CD4-positive, alpha-beta T cell treated with Interleukin-15 for 1 hour (primary cell): Measurements from ENCODE around the gene USP17L11.
"Not testable (repeated sequence)": the region's sequence is repeated elsewhere in the genome, so short reads cannot be mapped to it uniquely, and the experiment has no call there.

Experiments
- DNase-seq: peaks from one replicate; pipeline ENCODE4 v3.0.0-alpha.2; 2020

USP17L11 gene, protein sequence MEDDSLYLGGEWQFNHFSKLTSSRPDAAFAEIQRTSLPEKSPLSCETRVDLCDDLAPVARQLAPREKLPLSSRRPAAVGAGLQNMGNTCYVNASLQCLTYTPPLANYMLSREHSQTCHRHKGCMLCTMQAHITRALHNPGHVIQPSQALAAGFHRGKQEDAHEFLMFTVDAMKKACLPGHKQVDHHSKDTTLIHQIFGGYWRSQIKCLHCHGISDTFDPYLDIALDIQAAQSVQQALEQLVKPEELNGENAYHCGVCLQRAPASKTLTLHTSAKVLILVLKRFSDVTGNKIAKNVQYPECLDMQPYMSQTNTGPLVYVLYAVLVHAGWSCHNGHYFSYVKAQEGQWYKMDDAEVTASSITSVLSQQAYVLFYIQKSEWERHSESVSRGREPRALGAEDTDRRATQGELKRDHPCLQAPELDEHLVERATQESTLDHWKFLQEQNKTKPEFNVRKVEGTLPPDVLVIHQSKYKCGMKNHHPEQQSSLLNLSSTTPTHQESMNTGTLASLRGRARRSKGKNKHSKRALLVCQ

DNA sequence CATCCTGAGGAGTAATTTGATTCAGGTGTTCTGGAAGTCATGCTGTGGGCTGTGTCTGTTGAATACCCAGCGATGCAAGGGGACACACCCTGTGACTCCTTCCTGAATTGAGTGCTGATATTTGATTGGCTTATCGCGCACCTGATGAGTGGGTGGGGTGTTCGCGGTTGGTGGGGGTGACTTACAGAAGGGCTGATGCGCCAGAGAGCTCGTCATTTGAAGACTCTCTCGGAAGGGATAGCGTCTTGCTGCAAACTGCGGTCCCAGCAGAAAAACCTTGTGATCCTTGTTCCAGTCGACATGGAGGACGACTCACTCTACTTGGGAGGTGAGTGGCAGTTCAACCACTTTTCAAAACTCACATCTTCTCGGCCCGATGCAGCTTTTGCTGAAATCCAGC, at the start of gene USP17L11:
Gene USP17L11 (plus strand): TSS at position 301 of the 400 bp plus-strand sequence. CDS start 0 bp downstream, at position 301.
- DNase-seq = not testable (repeated sequence)

DNA sequence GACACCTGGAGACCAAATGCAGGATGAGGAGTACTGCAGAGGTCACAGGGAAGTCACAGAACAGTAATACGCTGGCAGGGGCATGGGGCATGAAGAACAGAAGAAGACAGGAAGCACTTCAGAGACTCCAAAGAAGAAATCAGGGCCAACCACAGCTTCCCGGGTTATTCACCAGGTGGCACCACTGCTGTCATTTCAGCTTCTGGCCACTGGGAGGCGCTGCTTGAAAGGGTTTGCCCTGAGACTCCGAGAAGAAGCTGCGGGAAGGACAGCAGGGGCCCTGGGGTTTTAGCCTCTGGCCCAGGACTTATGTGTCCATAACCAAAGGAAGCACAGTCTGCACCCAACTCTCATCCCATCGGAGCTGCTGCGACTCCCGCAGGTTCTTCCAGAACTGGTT, 49.2 kb upstream of the USP17L11 start:
- peak; percentile 60 for DNase-seq

- DNase-seq = not testable (repeated sequence)
Observed at GRCh38 chr4:9169791-9170459, 45.3 kb upstream of the USP17L11 start, which contains the start of gene FAM90A26. Gene FAM90A26 (plus strand): TSS chr4:9170409. CDS start chr4:9173173, 2,764 bp downstream.

DNA sequence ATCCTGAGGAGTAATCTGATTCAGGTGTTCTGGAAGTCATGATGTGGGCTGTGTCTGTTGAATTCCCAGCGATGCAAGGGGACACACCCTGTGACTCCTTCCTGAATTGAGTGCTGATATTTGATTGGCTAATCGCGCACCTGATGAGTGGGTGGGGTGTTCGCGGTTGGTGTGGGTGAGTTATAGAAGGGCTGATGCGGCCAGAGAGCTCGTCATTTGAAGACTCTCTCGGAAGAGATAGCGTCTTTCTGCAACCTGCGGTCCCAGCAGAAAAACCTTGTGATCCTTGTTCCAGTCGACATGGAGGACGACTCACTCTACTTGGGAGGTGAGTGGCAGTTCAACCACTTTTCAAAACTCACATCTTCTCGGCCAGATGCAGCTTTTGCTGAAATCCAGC, 4.8 kb upstream of the USP17L11 start, which contains the start of gene USP17L10:
Gene USP17L10 (plus strand): TSS at position 301 of the 400 bp plus-strand sequence. CDS start 0 bp downstream, at position 301.
- not testable (repeated sequence) for DNase-seq

DNA sequence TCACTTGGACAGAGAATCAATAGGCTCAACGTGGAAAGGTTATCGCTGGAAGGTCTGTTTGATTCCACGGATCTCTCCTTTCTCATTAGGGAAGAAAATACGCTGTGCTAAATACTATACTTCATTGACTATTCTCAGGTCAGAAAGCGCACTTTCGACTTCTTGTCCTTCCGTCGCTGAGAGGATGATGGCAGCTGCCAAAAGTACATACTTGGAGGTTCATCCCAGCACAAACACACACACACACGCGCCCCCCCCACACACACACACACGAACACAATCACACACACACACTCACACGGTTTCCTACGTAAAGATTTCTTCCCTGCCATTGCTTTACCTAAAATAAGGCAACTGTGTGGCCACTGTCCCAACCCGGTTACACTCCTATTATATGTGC, 504 bp upstream of the USP17L11 start:
- not testable (repeated sequence) for DNase-seq

- DNase-seq = not testable (repeated sequence)
Observed at GRCh38 chr4:9219852-9220251, 4.6 kb downstream of the USP17L11 start, which contains the start of gene USP17L12. Gene USP17L12 (plus strand): TSS chr4:9220152. CDS start chr4:9220152, 0 bp downstream.

DNA sequence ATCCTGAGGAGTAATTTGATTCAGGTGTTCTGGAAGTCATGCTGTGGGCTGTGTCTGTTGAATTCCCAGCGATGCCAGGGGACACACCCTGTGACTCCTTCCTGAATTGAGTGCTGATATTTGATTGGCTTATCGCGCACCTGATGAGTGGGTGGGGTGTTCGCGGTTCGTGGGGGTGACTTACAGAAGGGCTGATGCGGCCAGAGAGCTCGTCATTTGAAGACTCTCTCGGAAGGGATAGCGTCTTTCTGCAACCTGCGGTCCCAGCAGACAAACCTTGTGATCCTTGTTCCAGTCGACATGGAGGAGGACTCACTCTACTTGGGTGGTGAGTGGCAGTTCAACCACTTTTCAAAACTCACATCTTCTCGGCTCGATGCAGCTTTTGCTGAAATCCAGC, 9.4 kb downstream of the USP17L11 start, which contains the start of gene USP17L13:
Gene USP17L13 (plus strand): TSS at position 301 of the 400 bp plus-strand sequence. CDS start 0 bp downstream, at position 301.
- not testable (repeated sequence) for DNase-seq

DNA sequence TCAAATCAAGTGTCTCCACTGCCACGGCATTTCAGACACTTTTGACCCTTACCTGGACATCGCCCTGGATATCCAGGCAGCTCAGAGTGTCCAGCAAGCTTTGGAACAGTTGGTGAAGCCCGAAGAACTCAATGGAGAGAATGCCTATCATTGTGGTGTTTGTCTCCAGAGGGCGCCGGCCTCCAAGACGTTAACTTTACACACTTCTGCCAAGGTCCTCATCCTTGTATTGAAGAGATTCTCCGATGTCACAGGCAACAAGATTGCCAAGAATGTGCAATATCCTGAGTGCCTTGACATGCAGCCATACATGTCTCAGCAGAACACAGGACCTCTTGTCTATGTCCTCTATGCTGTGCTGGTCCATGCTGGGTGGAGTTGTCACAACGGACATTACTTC, 15.0 kb downstream of the USP17L11 start:
- DNase-seq = not testable (repeated sequence)

DNA sequence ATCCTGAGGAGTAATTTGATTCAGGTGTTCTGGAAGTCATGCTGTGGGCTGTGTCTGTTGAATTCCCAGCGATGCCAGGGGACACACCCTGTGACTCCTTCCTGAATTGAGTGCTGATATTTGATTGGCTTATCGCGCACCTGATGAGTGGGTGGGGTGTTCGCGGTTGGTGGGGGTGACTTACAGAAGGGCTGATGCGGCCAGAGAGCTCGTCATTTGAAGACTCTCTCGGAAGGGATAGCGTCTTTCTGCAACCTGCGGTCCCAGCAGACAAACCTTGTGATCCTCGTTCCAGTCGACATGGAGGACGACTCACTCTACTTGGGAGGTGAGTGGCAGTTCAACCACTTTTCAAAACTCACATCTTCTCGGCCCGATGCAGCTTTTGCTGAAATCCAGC, 18.9 kb downstream of the USP17L11 start, which contains the start of gene USP17L15:
Gene USP17L15 (plus strand): TSS at position 301 of the 400 bp plus-strand sequence. CDS start 0 bp downstream, at position 301.
- DNase-seq = not testable (repeated sequence)

GRCh38 chr4:9238461-9238860, 23.3 kb downstream of the USP17L11 start:
- peak; percentile 19 for DNase-seq

- not testable (repeated sequence) for DNase-seq
Observed at GRCh38 chr4:9243579-9243978, 28.4 kb downstream of the USP17L11 start, which contains the start of gene USP17L17. Gene USP17L17 (plus strand): TSS chr4:9243879. CDS start chr4:9243879, 0 bp downstream.

- DNase-seq = not testable (repeated sequence)
Observed at GRCh38 chr4:9247953-9248680, 32.9 kb downstream of the USP17L11 start, which contains the start of gene USP17L18. Gene USP17L18 (plus strand): TSS chr4:9248630. CDS start chr4:9248630, 0 bp downstream.

- not testable (repeated sequence) for DNase-seq
Observed at GRCh38 chr4:9253078-9253477, 37.9 kb downstream of the USP17L11 start, which contains the start of gene USP17L19. Gene USP17L19 (plus strand): TSS chr4:9253378. CDS start chr4:9253378, 0 bp downstream.

DNA sequence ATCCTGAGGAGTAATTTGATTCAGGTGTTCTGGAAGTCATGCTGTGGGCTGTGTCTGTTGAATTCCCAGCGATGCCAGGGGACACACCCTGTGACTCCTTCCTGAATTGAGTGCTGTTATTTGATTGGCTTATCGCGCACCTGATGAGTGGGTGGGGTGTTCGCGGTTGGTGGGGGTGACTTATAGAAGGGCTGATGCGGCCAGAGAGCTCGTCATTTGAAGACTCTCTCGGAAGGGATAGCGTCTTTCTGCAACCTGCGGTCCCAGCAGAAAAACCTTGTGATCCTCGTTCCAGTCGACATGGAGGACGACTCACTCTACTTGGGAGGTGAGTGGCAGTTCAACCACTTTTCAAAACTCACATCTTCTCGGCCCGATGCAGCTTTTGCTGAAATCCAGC, 42.6 kb downstream of the USP17L11 start, which contains the start of gene USP17L20:
Gene USP17L20 (plus strand): TSS at position 301 of the 400 bp plus-strand sequence. CDS start 0 bp downstream, at position 301.
- not testable (repeated sequence) for DNase-seq

GRCh38 chr4:9262572-9262971, 47.4 kb downstream of the USP17L11 start, which contains the start of gene USP17L21:
Gene USP17L21 (plus strand): TSS chr4:9262872. CDS start chr4:9262872, 0 bp downstream.
- DNase-seq = not testable (repeated sequence)
